ENCODE results near the gene PLEKHG3.

The PLEKHG3 gene

DNA sequence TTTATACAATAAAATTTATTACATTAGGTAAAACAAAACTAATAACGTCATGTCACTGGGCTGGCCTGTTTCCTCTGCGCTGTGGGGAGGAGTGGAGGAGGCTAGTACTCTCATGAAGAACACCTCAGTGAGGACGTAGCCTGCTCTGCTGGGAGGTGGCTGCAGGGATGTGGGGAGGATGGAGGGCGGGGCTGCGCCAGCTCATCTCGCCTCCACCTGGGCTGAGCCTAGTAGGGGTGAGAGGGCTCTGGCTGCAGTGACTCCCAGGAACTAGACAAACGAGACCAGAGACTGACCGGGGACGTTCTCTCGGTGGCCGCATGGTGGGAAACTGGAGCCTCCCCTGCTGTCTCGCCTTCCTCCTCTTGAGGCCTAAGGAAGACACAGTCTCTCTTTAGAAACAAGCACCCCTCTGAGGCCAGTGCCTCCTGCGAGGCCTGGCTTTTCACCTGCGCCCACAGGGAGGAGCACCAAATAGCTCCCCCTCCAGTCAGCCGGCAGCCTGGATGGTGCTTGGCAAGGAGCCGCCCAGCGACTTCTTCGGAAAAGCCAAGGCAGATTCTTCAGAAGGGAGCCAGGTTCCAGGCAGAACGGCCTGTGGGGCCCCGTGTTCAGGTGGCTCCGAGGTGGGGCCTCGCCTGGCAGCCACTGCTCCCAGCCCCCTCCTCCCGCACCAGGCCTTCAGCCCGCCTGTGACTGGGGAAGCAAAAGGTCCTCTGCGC lies 62.4 kb downstream of the PLEKHG3 start:
- no peak for DNase-seq

- no peak for DNase-seq
These were observed 63.2 kb downstream of the PLEKHG3 start for GRCh38 chr14:64767215-64767964.

GRCh38 chr14:64768401-64769095 lies 64.3 kb downstream of the PLEKHG3 start:
- DNase-seq, result no peak

DNA sequence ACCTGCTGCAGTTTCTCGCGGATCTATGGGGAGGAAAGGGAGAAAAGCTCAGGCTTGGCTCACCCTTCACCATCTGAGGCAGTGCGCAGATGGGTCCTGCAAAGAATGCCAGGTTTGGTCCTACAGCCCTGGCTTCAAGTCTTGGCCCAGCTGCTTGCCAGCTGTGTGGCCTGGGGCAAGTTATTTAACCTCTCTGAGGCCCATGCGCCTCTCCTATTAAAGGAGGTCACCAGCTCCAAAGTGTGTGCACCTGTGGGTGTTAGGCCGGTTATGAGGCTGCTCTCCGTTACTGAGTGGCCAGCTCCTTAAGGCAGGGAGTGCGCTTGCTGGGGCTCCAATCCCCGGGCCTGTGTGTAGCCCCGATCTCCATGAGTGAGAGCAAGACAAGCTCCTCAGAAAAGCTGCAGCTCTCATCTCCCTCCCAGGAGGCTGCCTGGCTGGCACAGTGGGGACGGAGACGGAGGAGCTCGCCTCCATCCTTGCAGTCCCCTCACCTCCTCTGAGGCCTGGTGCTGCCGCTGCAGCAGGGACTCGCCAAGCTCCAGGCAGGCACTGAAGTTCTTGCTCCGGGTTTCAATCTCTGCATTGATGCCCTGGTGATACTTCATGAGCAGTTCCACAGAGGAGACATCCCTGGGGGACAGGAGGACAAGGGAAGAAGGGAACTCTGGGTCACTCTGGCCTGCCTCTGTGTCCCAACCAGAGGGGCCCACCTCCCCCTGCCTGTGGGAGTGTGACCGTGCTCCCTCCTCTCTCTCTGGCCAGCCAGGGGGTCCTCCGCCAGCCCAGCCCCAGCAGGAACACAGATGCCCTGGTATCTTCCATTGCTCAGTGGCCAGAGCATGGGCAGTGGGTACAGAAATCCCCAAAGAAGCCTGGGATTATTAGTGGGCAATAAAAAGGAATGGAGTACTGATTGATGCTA lies 65.1 kb downstream of the PLEKHG3 start:
- DNase-seq, result no peak

- no peak for DNase-seq
These were observed 66.5 kb downstream of the PLEKHG3 start for GRCh38 chr14:64770751-64771150.

GRCh38 chr14:64771161-64771560 lies 66.9 kb downstream of the PLEKHG3 start:
- DNase-seq, result no peak

DNA sequence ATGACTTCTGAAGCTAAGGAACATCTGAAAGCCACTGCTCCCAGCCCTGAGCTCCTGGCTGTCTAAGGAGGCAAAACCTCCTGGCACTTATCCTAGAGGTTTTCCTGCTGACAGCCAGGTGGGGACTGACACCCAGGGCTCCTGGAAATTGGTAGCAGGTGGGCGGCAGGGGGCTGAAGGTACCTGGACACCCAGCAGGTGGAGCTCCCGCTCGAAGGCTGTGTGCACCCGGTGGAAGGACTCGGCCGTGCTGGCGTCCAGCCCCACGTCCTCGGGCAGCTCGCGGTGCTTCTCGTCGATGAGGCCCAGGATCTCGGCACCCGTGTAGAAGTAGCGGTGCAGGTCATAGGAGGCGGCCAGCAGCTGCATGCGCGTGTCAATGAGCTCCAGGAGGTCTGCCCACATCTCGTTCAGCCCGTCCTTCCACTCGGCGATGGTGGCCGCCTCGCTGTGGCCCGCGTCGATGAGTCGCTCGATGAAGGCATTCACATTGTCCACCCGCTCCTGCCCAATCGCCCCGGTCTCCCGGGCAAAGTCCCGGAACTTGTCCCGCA lies 68.2 kb downstream of the PLEKHG3 start:
- no peak for DNase-seq

- no peak for DNase-seq
These were observed 68.8 kb downstream of the PLEKHG3 start for GRCh38 chr14:64773046-64773445.

GRCh38 chr14:64773577-64773976 lies 69.4 kb downstream of the PLEKHG3 start:
- no peak for DNase-seq

DNA sequence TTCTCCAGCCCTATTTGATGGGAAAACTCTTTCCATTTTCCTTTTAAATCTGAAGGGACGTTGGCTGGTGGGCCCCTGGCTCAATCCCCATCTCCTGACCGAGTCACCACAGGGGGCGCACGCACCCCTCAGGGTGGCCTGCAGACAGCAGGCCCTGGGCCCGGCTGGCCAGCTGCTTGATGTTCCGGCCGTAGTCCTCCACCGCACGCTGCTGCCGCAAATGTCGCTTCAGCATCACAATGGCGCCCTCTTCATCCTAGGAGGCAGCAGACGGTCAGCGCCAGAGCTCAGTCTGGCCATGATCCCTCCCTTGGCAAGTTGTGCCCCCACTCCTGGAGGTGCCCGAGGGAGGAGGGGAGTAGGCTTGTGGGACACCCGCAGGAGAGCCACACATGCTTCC lies 70.0 kb downstream of the PLEKHG3 start:
- no peak for DNase-seq

GRCh38 chr14:64775081-64775777 lies 71.0 kb downstream of the PLEKHG3 start:
- no peak for DNase-seq

- no peak for DNase-seq
These were observed 73.2 kb downstream of the PLEKHG3 start for GRCh38 chr14:64777461-64777860.

GRCh38 chr14:64778104-64778754 lies 74.0 kb downstream of the PLEKHG3 start:
- no peak for DNase-seq

GRCh38 chr14:64779472-64779871 lies 75.2 kb downstream of the PLEKHG3 start:
- no peak for DNase-seq

DNA sequence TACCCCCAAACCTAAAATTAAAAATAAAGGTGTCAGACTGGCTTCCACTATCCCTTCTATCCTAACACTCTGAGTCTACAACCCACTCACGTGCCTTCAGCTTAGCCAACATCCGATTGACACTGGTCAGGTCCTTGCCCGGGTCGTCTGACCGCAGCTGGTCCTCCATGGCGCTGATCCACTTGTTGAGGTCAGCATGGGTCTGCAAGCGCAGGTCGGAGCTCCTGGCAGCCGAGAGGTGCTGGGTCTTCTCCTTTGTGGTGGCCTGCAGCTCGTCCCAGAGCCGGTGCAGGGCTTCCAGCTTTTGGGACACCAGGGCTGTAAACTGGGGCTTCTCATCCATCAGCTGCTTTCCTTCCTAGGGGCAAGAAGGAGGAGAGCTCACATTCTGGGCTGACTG lies 78.0 kb downstream of the PLEKHG3 start:
- DNase-seq, result no peak

DNA sequence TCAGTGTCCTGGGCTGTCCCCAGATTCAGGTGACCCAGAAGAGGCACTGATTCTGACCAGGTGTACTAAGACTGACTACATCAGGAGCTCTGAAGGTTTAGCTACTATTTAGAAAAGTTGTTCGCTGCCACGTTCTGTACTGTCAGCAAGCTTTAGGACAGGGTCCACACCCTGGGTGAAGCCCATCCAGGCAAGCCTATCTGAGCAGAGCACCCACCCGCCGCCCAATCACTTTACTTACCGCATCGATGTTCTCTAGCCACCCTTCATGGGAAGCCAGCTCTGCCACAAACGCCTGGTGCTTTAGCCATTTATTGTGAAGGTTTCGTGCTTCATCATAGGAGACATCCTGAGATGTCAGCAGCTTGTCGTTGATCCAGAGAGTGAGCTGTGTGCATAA lies 79.8 kb downstream of the PLEKHG3 start:
- DNase-seq, result no peak

DNA sequence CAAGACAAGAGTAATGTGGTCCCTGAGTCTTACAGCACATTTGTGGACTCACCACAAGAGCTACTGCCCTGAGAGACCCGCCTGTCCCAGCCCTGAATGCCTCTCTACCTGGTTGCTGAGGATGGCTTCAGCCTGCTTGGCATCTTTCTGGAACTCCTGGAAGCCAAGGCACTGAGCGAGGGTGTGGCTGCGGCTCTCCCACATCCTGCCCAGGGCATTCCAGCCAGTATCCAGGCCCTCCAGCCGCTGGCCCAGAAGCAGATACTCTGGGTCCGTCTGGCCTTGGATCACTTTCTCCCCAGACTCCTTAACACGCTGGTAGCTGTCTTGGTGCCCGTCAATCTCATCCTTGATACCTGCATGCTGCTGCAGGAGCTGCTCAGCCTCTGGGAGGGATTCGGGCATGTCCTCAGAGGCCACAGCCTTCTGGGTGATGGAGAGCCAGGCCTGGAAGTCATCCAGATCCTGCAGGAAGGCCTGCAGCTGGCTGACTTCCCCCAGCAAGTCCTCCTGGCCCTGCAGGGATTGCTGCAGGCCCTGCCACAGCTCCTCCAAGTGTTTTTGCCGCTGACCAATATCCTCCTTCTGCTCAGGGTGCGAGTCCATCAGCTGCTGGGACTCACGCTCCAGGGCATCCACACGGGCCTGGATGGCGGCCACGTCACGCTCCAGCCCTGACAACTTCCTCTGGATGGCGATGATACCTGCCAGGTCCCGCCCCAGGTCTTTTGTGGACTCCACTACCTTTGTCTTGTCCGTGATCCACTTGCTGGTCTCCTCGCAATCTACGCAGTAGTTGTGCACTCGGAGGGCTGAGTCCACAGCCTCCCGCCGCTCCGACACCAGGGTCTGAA lies 82.3 kb downstream of the PLEKHG3 start:
- no peak for DNase-seq

- no peak for DNase-seq
These were observed 83.4 kb downstream of the PLEKHG3 start for GRCh38 chr14:64787619-64788018.

GRCh38 chr14:64788706-64789105 lies 84.5 kb downstream of the PLEKHG3 start:
- DNase-seq, result no peak

DNA sequence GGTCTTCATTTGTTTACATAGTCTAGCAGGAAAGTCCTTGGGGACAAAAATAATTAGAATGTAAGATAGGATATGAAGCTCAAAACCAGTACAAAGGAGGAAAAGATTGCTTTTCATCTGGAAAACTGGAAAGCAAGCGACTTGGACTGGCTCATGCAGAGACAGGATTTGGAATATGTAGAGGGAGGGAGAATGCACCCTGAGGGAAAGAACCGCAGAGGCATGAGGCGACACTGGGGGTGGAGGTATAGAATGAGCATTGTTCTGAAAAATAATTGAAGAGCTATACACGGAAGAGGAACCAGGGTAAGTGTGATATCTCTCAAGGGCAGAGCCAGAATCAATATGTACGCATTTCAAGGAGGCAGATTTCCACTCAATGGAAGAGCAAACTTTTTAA lies 85.5 kb downstream of the PLEKHG3 start:
- no peak for DNase-seq
